HG02588 (cell line): ENCODE data around the gene CACNA1C.

Experiments used
- ATAC-seq: cut with Tn5 transposase; IDR thresholded peaks from one replicate; pipeline ENCODE4 v1.9.1; 2021; ENCODE audit warnings: mild to moderate bottlenecking, moderate library complexity; ENCODE audit not compliant: unreplicated experiment

The CACNA1C gene

GRCh38 chr12:2306735-2307134, 253.9 kb downstream of the CACNA1C start:
- no peak for ATAC-seq

- no peak for ATAC-seq
Observed at GRCh38 chr12:2307550-2307949, 254.8 kb downstream of the CACNA1C start.

GRCh38 chr12:2309647-2310046, 256.9 kb downstream of the CACNA1C start:
- ATAC-seq: no peak

GRCh38 chr12:2311020-2311778, 258.4 kb downstream of the CACNA1C start:
- ATAC-seq: no peak

- no peak for ATAC-seq
Observed at GRCh38 chr12:2312175-2312574, 259.4 kb downstream of the CACNA1C start.

GRCh38 chr12:2312770-2313169, 260.0 kb downstream of the CACNA1C start:
- no peak for ATAC-seq

- ATAC-seq: no peak
Observed at GRCh38 chr12:2314492-2314891, 261.7 kb downstream of the CACNA1C start.

- ATAC-seq: no peak
Observed at GRCh38 chr12:2317772-2318171, 265.0 kb downstream of the CACNA1C start.

GRCh38 chr12:2318286-2318685, 265.5 kb downstream of the CACNA1C start:
- no peak for ATAC-seq

GRCh38 chr12:2319136-2319535, 266.3 kb downstream of the CACNA1C start:
- no peak for ATAC-seq

- no peak for ATAC-seq
Observed at GRCh38 chr12:2319737-2320506, 267.1 kb downstream of the CACNA1C start.

- no peak for ATAC-seq
Observed at GRCh38 chr12:2320841-2321240, 268.1 kb downstream of the CACNA1C start.

- no peak for ATAC-seq
Observed at GRCh38 chr12:2322554-2323120, 269.9 kb downstream of the CACNA1C start.

- no peak for ATAC-seq
Observed at GRCh38 chr12:2323532-2324255, 270.9 kb downstream of the CACNA1C start.

GRCh38 chr12:2324387-2324786, 271.6 kb downstream of the CACNA1C start:
- no peak for ATAC-seq

GRCh38 chr12:2325519-2325918, 272.7 kb downstream of the CACNA1C start:
- no peak for ATAC-seq

- no peak for ATAC-seq
Observed at GRCh38 chr12:2326470-2326869, 273.7 kb downstream of the CACNA1C start.

GRCh38 chr12:2328661-2329060, 275.9 kb downstream of the CACNA1C start:
- ATAC-seq: no peak

GRCh38 chr12:2329661-2330210, 276.9 kb downstream of the CACNA1C start:
- no peak for ATAC-seq

GRCh38 chr12:2332236-2332635, 279.4 kb downstream of the CACNA1C start:
- ATAC-seq: no peak

GRCh38 chr12:2332947-2333346, 280.2 kb downstream of the CACNA1C start:
- ATAC-seq: no peak
